GM18502 (cell line): Measurements from ENCODE around the gene ZNF786.
A peak's percentile ranks its signal among the peaks of the same experiment; 100 is the strongest.
"Not testable (repeated sequence)": the region's sequence is repeated elsewhere in the genome, so short reads cannot be mapped to it uniquely, and the experiment has no call there.

ENCODE experiments used
- ATAC-seq: cut with Tn5 transposase; IDR thresholded peaks from one replicate; pipeline ENCODE4 v1.9.1; 2021; ENCODE audit warnings: mild to moderate bottlenecking; ENCODE audit not compliant: unreplicated experiment, poor library complexity

ZNF786 gene, protein sequence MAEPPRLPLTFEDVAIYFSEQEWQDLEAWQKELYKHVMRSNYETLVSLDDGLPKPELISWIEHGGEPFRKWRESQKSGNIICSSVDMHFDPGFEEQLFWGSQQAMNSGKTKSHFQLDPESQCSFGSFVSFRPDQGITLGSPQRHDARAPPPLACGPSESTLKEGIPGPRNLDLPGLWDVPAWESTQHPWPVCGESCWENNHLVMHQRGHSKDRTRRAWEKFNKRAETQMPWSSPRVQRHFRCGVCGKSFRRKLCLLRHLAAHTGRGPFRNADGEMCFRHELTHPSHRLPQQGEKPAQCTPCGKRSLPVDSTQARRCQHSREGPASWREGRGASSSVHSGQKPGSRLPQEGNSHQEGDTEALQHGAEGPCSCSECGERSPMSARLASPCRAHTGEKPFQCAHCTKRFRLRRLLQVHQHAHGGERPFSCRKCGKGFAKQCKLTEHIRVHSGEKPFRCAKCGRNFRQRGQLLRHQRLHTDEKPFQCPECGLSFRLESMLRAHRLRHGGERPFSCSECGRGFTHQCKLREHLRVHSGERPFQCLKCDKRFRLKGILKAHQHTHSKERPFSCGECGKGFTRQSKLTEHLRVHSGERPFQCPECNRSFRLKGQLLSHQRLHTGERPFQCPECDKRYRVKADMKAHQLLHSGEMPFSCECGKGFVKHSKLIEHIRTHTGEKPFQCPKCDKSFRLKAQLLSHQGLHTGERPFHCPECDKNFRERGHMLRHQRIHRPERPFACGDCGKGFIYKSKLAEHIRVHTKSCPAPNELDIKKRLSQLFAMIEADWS

DNA sequence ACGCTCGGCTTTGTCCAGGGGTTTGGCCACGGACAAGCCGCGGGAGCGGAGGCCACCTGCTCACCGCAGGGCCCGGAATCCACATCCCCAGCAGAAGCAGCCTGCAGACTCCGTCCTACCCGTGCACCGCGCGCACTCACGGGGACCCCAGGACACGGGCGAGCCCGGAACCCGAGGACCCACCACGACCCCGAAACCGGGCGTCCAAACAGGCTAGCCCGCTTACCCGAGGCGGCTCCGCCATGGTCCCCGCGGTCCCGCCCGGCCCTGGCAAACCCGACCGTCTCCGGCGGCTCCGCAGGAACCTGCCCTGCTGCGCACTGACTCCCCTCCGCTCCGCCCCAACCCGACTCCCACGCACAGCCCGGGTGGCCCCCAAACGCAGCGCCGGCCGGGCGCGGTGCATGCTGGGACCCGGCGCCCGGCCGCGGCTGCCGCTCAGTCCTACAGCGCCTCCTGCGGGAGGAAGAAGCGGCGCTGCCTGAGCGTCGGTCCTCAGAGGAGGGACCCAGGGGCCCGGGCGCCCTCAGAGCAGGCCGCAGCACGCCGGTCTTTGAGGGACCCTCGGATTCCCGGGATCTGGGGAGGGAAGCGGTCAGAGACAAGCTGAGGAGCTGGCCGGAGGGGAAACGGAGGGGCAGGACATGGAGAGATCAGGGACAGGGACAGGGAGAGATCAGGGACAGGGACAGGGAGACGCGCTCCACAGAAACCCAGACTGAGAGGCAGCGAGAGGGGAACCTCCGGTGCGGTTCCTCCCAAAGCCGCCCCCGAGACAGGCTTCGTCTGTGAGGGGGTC is at the start of gene ZNF786:
Gene ZNF786 (minus strand): TSS at position 322 of the 799 bp plus-strand sequence. CDS start 78 bp downstream, at position 244.
- peak; percentile 88 for ATAC-seq

- ATAC-seq: no peak
Observed at GRCh38 chr7:149136118-149136517, 45.6 kb upstream of the ZNF786 start.

GRCh38 chr7:149133028-149133710 is 42.7 kb upstream of the ZNF786 start:
- no peak for ATAC-seq

DNA sequence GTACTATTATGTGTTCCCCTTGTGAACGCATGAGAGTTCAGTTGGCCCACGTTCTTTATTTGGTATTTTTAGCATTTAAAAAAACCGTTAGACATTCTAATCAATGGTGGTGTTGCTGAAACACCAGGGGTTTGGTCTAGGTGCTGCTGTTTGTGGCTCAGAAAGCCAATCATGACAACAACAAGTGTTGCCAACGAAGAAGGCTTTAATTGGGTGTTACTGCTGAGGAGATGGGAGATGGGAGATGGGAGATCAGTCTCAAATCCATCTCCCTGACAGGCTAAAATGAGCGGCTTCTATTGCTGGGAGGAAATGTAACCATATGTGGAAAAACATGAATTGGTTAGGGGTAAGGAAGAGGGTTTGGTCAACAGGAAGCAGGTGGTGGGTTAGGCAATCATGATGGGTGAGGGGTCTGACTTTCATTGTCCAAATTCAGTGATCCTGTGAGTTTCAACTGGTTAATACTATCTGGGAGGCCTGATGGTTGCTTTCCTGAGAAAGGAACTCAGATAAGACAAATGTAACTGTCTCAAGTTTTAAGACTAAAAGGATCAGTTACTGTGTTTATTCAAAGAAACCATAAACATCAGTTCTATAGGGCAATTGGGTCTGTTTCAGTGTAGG is 40.2 kb upstream of the ZNF786 start:
- no peak for ATAC-seq

DNA sequence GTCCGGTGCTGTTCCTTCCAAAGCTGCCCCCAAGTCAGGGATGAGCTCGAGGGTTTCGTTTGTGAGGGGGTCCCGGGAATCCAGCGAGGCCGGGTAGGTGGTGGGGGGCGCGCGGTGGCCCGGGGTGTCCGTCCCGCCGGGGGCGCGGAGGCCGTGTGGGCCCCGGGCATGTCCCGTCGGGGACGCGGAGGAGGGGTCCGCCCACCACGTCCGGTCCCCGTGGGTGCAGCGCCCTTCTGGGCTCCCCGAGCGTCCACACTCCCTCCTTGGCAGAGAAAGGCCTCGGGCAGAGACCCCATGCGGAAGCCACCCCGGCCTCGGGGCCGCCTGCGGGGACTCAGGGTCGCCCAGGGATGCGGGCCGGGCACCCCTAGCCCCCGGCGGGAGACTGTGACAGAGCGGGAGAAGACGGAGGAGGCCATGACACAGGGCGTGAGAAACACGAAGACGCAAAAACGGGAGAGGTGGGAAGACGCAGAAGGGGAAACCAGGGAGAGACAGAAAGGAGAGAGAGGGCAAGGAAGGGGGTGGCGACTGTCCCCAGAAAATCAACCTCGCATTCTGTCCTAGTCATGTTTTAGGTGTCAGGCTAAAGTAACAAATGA is 36.2 kb upstream of the ZNF786 start:
- ATAC-seq: peak; percentile 44

DNA sequence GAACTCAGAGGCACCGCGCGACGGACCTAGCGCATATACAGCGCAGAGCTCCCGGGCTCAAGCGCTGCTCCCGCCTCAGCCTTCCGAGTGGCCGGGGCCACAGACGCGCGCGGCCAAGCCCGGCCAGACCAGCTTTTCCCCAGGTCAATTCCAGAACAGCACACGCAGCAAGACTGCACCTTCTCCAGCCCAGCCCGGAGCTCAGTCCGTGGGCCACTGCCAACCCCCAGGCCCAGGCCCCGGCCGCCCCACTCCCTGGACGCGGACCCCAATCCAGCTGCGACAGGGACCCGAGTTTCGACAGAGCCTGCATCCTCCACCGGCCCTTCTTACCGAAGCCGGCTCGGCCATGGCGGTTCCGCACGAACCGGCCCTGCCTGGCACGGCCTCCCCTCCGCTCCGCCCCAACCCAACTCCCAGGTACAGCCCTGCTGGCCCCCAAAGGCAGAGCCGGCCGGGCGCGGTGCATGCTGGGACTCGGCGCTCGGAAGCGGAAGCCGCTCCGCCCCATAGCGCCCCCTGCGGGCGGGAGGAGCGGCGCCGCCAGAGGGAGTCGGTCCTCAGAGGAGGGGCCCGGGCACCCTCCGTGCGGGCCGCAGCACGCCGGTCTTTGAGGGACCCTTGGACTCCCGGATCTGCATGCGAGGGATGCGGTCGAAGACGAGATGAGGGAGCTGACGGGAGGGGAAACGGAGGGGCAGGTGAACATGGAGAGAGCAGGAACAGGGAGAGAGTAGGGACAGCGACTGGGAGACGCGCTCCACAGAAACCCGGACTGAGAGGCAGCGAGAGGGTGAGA is 35.5 kb upstream of the ZNF786 start, which contains the start of gene ZNF425:
Gene ZNF425 (minus strand): TSS at position 462 of the 799 bp plus-strand sequence. CDS start 111 bp downstream, at position 351.
- ATAC-seq: peak; percentile 88

GRCh38 chr7:149125189-149125862 is 34.8 kb upstream of the ZNF786 start:
- no peak for ATAC-seq

GRCh38 chr7:149109969-149110368 is 19.5 kb upstream of the ZNF786 start:
- no peak for ATAC-seq

DNA sequence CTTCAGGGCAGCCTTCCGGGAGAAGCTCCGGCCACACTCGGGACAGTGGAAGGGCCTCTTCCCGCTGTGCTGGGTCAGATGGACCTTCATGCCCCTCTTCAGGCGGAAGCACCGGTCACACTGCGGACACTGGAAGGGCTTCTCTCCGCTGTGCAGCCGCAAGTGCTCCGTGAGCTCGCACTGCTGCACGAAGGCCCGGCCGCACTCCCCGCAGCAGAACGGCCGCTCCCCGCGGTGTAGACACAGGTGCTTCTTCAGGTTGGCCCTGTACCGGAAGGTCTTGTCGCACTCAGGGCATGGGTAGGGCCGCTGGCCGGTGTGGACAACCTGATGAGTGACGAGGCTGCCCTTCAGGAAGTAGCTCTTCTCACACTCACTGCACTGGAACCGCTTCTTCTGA is 14.2 kb upstream of the ZNF786 start:
- no peak for ATAC-seq

- no peak for ATAC-seq
Observed at GRCh38 chr7:149104214-149104613, 13.7 kb upstream of the ZNF786 start.

- ATAC-seq: no peak
Observed at GRCh38 chr7:149103424-149103823, 12.9 kb upstream of the ZNF786 start.

DNA sequence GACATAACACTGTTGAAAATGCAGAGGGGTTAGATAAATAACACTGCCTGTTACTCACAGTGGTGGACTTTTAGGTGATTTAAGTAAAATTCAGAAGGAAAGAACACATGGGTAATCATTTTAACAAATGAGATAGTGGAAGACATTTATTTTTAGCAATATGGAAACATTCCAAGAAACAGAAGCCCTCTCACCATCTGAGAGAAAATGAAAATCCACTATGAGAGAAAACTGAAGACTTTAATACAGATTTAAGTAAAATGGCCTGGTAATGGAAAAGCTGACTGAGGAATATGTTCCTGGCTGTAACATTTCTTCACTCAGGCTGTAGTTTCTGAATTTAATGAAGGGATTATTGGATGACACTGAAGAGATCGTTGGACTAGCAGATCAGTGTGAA is 12.1 kb upstream of the ZNF786 start:
- ATAC-seq: no peak

DNA sequence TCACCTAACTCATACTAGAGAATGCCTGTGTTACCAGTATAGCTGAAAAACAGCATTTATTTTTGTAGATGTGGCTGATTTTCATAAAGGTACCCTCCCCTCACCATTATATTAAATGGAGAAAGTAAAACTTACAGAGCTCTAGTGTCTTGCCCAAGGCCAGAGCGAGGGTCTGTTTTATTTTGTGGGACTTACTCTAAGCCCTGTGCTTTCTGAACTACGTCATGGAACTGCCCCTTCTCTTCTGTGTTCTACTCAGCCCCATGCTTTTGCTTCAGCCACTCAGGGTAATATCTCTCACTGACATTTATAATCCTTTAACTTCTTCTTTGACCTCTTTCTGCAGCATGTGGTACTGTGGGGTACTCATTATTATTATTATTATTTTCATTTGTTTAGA is 10.3 kb upstream of the ZNF786 start:
- no peak for ATAC-seq

DNA sequence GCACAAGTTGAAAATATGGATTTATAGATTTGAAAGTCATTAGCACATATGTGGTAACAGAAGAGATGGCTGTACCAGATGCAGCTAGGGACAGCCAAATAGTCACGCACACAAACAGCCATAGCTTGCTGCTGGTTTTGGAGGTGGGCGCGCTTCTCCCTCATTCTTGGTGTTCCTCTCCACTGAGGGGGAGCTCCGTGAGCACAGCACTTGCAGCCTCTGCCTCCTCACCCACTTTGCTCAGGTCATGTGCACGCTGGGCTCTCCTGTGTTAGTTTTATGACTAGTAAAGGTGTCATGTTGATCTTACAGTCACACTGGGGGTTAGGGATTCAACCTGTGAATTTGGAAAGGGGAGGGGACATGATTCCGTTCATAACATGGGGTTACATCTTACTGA is 8.5 kb upstream of the ZNF786 start:
- ATAC-seq: no peak

- ATAC-seq: no peak
Observed at GRCh38 chr7:149097088-149097487, 6.6 kb upstream of the ZNF786 start.

- ATAC-seq: no peak
Observed at GRCh38 chr7:149093228-149093627, 2.7 kb upstream of the ZNF786 start.

- not testable (repeated sequence) for ATAC-seq
Observed at GRCh38 chr7:149092244-149092643, 1.7 kb upstream of the ZNF786 start.

- ATAC-seq: no peak
Observed at GRCh38 chr7:149087376-149087775, 3.1 kb downstream of the ZNF786 start.
